Measurements from ENCODE around the gene PRDM12.

Gene PRDM12

GRCh38 chr9:130654879-130655278 is 9.5 kb upstream of the PRDM12 start:
- Histone ChIP-seq H3K4me3 (ENCODE audit: low read depth in 1 of 2, low read length in 2 of 2) (no peak overlapping the region), H3K36me3 (ENCODE audit: control insufficient read depth in 1 of 2, insufficient read depth in 2 of 2, low read length in 2 of 2) (no peaks in the 10 kb centered on the region), H3K4me1 (ENCODE audit: control insufficient read depth in 1 of 2, insufficient read depth in 2 of 2, low read length in 2 of 2) (no peaks in the 10 kb centered on the region), H3K9me3 (ENCODE audit: control insufficient read depth in 1 of 2, low read length in 2 of 2) (no peaks in the 10 kb centered on the region), H3K27ac (ENCODE audit: low read depth, low read length) (no peak overlapping the region), H3K27me3 (ENCODE audit: control insufficient read depth in 1 of 2, insufficient read depth in 2 of 2, low read length in 2 of 2) (peaks cover 35 to 39% of the 10 kb centered on the region in 2 donors), H3K9ac (ENCODE audit: low read depth in 1 of 2, low read length in 2 of 2) (no peak overlapping the region)

- no peaks in the 10 kb centered on the region for H3K36me3 ChIP-seq (ENCODE audit: control insufficient read depth in 1 of 2, insufficient read depth in 2 of 2, low read length in 2 of 2)
- H3K4me1 ChIP-seq (ENCODE audit: control insufficient read depth in 1 of 2, insufficient read depth in 2 of 2, low read length in 2 of 2) = peaks cover 0 to 4% of the 10 kb centered on the region in 2 donors
- H3K9ac ChIP-seq (ENCODE audit: low read depth in 1 of 2, low read length in 2 of 2) = no peak overlapping the region
- H3K27ac ChIP-seq (ENCODE audit: low read depth, low read length) = no peak overlapping the region
- no peak overlapping the region for H3K4me3 ChIP-seq (ENCODE audit: low read depth in 1 of 2, low read length in 2 of 2)
- H3K27me3 ChIP-seq (ENCODE audit: control insufficient read depth in 1 of 2, insufficient read depth in 2 of 2, low read length in 2 of 2) = peaks cover 61 to 76% of the 10 kb centered on the region in 2 donors
- H3K9me3 ChIP-seq (ENCODE audit: control insufficient read depth in 1 of 2, low read length in 2 of 2) = no peaks in the 10 kb centered on the region
These were observed 5.3 kb upstream of the PRDM12 start for GRCh38 chr9:130658893-130659698.

GRCh38 chr9:130659699-130660248 is 4.6 kb upstream of the PRDM12 start:
- Histone ChIP-seq H3K4me3 (ENCODE audit: low read depth in 1 of 2, low read length in 2 of 2) (no peak overlapping the region), H3K9ac (ENCODE audit: low read depth in 1 of 2, low read length in 2 of 2) (no peak overlapping the region), H3K4me1 (ENCODE audit: control insufficient read depth in 1 of 2, insufficient read depth in 2 of 2, low read length in 2 of 2) (peaks cover 0 to 4% of the 10 kb centered on the region in 2 donors), H3K27ac (ENCODE audit: low read depth, low read length) (no peak overlapping the region), H3K36me3 (ENCODE audit: control insufficient read depth in 1 of 2, insufficient read depth in 2 of 2, low read length in 2 of 2) (no peaks in the 10 kb centered on the region), H3K9me3 (ENCODE audit: control insufficient read depth in 1 of 2, low read length in 2 of 2) (no peaks in the 10 kb centered on the region), H3K27me3 (ENCODE audit: control insufficient read depth in 1 of 2, insufficient read depth in 2 of 2, low read length in 2 of 2) (peaks cover 64 to 83% of the 10 kb centered on the region in 2 donors)

- Histone ChIP-seq H3K9ac (ENCODE audit: low read depth in 1 of 2, low read length in 2 of 2) (no peak overlapping the region), H3K36me3 (ENCODE audit: control insufficient read depth in 1 of 2, insufficient read depth in 2 of 2, low read length in 2 of 2) (no peaks in the 10 kb centered on the region), H3K4me1 (ENCODE audit: control insufficient read depth in 1 of 2, insufficient read depth in 2 of 2, low read length in 2 of 2) (peaks cover 0 to 4% of the 10 kb centered on the region in 2 donors), H3K4me3 (ENCODE audit: low read depth in 1 of 2, low read length in 2 of 2) (no peak overlapping the region), H3K27ac (ENCODE audit: low read depth, low read length) (no peak overlapping the region), H3K9me3 (ENCODE audit: control insufficient read depth in 1 of 2, low read length in 2 of 2) (no peaks in the 10 kb centered on the region), H3K27me3 (ENCODE audit: control insufficient read depth in 1 of 2, insufficient read depth in 2 of 2, low read length in 2 of 2) (peaks cover 66 to 87% of the 10 kb centered on the region in 2 donors)
These were observed 4.1 kb upstream of the PRDM12 start for GRCh38 chr9:130660326-130660682.

GRCh38 chr9:130660683-130661450 is 3.5 kb upstream of the PRDM12 start:
- Histone ChIP-seq H3K9ac (ENCODE audit: low read depth in 1 of 2, low read length in 2 of 2) (no peak overlapping the region), H3K27me3 (ENCODE audit: control insufficient read depth in 1 of 2, insufficient read depth in 2 of 2, low read length in 2 of 2) (peaks cover 66 to 88% of the 10 kb centered on the region in 2 donors), H3K27ac (ENCODE audit: low read depth, low read length) (no peak overlapping the region), H3K9me3 (ENCODE audit: control insufficient read depth in 1 of 2, low read length in 2 of 2) (no peaks in the 10 kb centered on the region), H3K4me3 (ENCODE audit: low read depth in 1 of 2, low read length in 2 of 2) (peak overlapping the region in 1 of 2 donors; percentile 10), H3K4me1 (ENCODE audit: control insufficient read depth in 1 of 2, insufficient read depth in 2 of 2, low read length in 2 of 2) (peaks cover 0 to 4% of the 10 kb centered on the region in 2 donors), H3K36me3 (ENCODE audit: control insufficient read depth in 1 of 2, insufficient read depth in 2 of 2, low read length in 2 of 2) (no peaks in the 10 kb centered on the region)

GRCh38 chr9:130661451-130662098 is 2.8 kb upstream of the PRDM12 start:
- Histone ChIP-seq H3K27ac (ENCODE audit: low read depth, low read length) (no peak overlapping the region), H3K9me3 (ENCODE audit: control insufficient read depth in 1 of 2, low read length in 2 of 2) (no peaks in the 10 kb centered on the region), H3K9ac (ENCODE audit: low read depth in 1 of 2, low read length in 2 of 2) (no peak overlapping the region), H3K4me1 (ENCODE audit: control insufficient read depth in 1 of 2, insufficient read depth in 2 of 2, low read length in 2 of 2) (peaks cover 0 to 4% of the 10 kb centered on the region in 2 donors), H3K27me3 (ENCODE audit: control insufficient read depth in 1 of 2, insufficient read depth in 2 of 2, low read length in 2 of 2) (peaks cover 68 to 90% of the 10 kb centered on the region in 2 donors), H3K36me3 (ENCODE audit: control insufficient read depth in 1 of 2, insufficient read depth in 2 of 2, low read length in 2 of 2) (no peaks in the 10 kb centered on the region), H3K4me3 (ENCODE audit: low read depth in 1 of 2, low read length in 2 of 2) (no peak overlapping the region)

GRCh38 chr9:130662099-130662969 is 2.1 kb upstream of the PRDM12 start:
- Histone ChIP-seq H3K9me3 (ENCODE audit: control insufficient read depth in 1 of 2, low read length in 2 of 2) (no peaks in the 10 kb centered on the region), H3K36me3 (ENCODE audit: control insufficient read depth in 1 of 2, insufficient read depth in 2 of 2, low read length in 2 of 2) (no peaks in the 10 kb centered on the region), H3K4me3 (ENCODE audit: low read depth in 1 of 2, low read length in 2 of 2) (peak overlapping the region in 1 of 2 donors; percentile 2), H3K9ac (ENCODE audit: low read depth in 1 of 2, low read length in 2 of 2) (no peak overlapping the region), H3K4me1 (ENCODE audit: control insufficient read depth in 1 of 2, insufficient read depth in 2 of 2, low read length in 2 of 2) (peaks cover 0 to 4% of the 10 kb centered on the region in 2 donors), H3K27ac (ENCODE audit: low read depth, low read length) (no peak overlapping the region), H3K27me3 (ENCODE audit: control insufficient read depth in 1 of 2, insufficient read depth in 2 of 2, low read length in 2 of 2) (peaks cover 69 to 91% of the 10 kb centered on the region in 2 donors)

GRCh38 chr9:130662970-130663257 is 1.5 kb upstream of the PRDM12 start:
- Histone ChIP-seq H3K4me3 (ENCODE audit: low read depth in 1 of 2, low read length in 2 of 2) (peak overlapping the region in 1 of 2 donors; percentile 2), H3K9ac (ENCODE audit: low read depth in 1 of 2, low read length in 2 of 2) (no peak overlapping the region), H3K4me1 (ENCODE audit: control insufficient read depth in 1 of 2, insufficient read depth in 2 of 2, low read length in 2 of 2) (peaks cover 0 to 4% of the 10 kb centered on the region in 2 donors), H3K9me3 (ENCODE audit: control insufficient read depth in 1 of 2, low read length in 2 of 2) (no peaks in the 10 kb centered on the region), H3K27ac (ENCODE audit: low read depth, low read length) (no peak overlapping the region), H3K27me3 (ENCODE audit: control insufficient read depth in 1 of 2, insufficient read depth in 2 of 2, low read length in 2 of 2) (peaks cover 71 to 94% of the 10 kb centered on the region in 2 donors), H3K36me3 (ENCODE audit: control insufficient read depth in 1 of 2, insufficient read depth in 2 of 2, low read length in 2 of 2) (no peaks in the 10 kb centered on the region)

GRCh38 chr9:130663258-130663976 is 977 bp upstream of the PRDM12 start:
- peak overlapping the region in 1 of 2 donors; percentile 2 for H3K4me3 ChIP-seq (ENCODE audit: low read depth in 1 of 2, low read length in 2 of 2)
- H3K27me3 ChIP-seq (ENCODE audit: control insufficient read depth in 1 of 2, insufficient read depth in 2 of 2, low read length in 2 of 2) = peaks cover 71 to 94% of the 10 kb centered on the region in 2 donors
- peaks cover 0 to 4% of the 10 kb centered on the region in 2 donors for H3K4me1 ChIP-seq (ENCODE audit: control insufficient read depth in 1 of 2, insufficient read depth in 2 of 2, low read length in 2 of 2)
- H3K27ac ChIP-seq (ENCODE audit: low read depth, low read length) = no peak overlapping the region
- H3K9me3 ChIP-seq (ENCODE audit: control insufficient read depth in 1 of 2, low read length in 2 of 2) = no peaks in the 10 kb centered on the region
- no peak overlapping the region for H3K9ac ChIP-seq (ENCODE audit: low read depth in 1 of 2, low read length in 2 of 2)
- H3K36me3 ChIP-seq (ENCODE audit: control insufficient read depth in 1 of 2, insufficient read depth in 2 of 2, low read length in 2 of 2) = no peaks in the 10 kb centered on the region
